Breast epithelium (tissue), 4 donors: ENCODE measurements around the gene CAMTA1. TPM values are rescaled to one million over a fixed set of nuclear protein-coding genes. Genes with fewer than 3 reads are reported as not detected.

Experiments used
- DNase-seq, 2 donors: peaks; one replicate each; pipeline ENCODE4 v3.0.0-alpha.2; 2019; ENCODE audit warnings: low spot score in 2 of 2
- H3K27ac ChIP-seq, 2 donors: fragments of 200-600 bp; sonication (generic) in 1 of 2; one replicate each; pipeline ENCODE4 v1.5.1; 2016 to 2019; ENCODE audit warnings: mild to moderate bottlenecking in 1 of 2
- H3K27me3 ChIP-seq, 2 donors: fragments of 200-600 bp; sonication (generic) in 1 of 2; one replicate each; pipeline versions ENCODE4 v1.5.1 to v1.6.0; 2017 to 2019; ENCODE audit warnings: control low read depth in 1 of 2, mild to moderate bottlenecking in 1 of 2
- H3K36me3 ChIP-seq: fragments of 200-600 bp; one replicate; pipeline ENCODE4 v1.5.1; 2019
- H3K4me1 ChIP-seq, 2 donors: fragments of 200-600 bp; sonication (generic); one replicate each; pipeline ENCODE4 v1.5.1; 2016 to 2019; ENCODE audit warnings: control low read depth in 1 of 2
- H3K4me3 ChIP-seq, 3 donors: fragments of 200-600 bp; sonication (generic); 1 replicate in 2 of 3; 2 replicates in 1 of 3; pipeline ENCODE4 v1.5.1; 2016 to 2019; ENCODE audit warnings: mild to moderate bottlenecking in 3 of 3, moderate library complexity in 2 of 3
- H3K9me3 ChIP-seq, 2 donors: fragments of 200-600 bp; sonication (generic) in 1 of 2; one replicate each; pipeline ENCODE4 v1.5.1; 2016 to 2019; ENCODE audit warnings: control low read depth in 1 of 2
- CTCF ChIP-seq, 3 donors: fragments of 450-650 bp; IDR thresholded peaks; one replicate each; pipeline ENCODE4 v1.5.1; 2016 to 2017; ENCODE audit warnings: antibody characterized with exemption in 3 of 3, mild to moderate bottlenecking in 3 of 3, moderate library complexity in 3 of 3
- POLR2A ChIP-seq: fragments of 450-650 bp; IDR thresholded peaks from one replicate; pipeline ENCODE4 v1.6.1; 2016; ENCODE audit warnings: antibody characterized with exemption, mild to moderate bottlenecking, moderate library complexity
- POLR2AphosphoS5 ChIP-seq, 3 donors: sonication (generic); formaldehyde crosslinking; IDR thresholded peaks; one replicate each; pipeline ENCODE4 v1.6.1; 2017; ENCODE audit warnings: antibody characterized with exemption in 3 of 3
- intact Hi-C: fragments of 100-400 bp; cut with DNase I; formaldehyde crosslinking; loops from one replicate; pipeline ENCODE4 v1.15.1; 2023; ENCODE audit warnings: low total_unique reads
- total RNA-seq, 3 donors: library from RNA; depleted of rRNA; stranded (reverse); fragments of >200 nt; gene quantifications; one replicate each; pipeline ENCODE4 v1.1.0, GENCODE V29; 2016

The CAMTA1 gene
- total RNA-seq, 3 donors from 2014 or later = 53.4 to 84.0 (median 61.9) TPM

- intact Hi-C loops = no loop called here
- H3K9me3 ChIP-seq = no peaks in the 10 kb centered on the region
- DNase-seq = no peak
- no peak overlapping the region for H3K4me3 ChIP-seq
- no peaks in the 10 kb centered on the region for H3K36me3 ChIP-seq
- H3K27me3 ChIP-seq = no peaks in the 10 kb centered on the region
- no peak overlapping the region for H3K27ac ChIP-seq
- H3K4me1 ChIP-seq = no peaks in the 10 kb centered on the region
- TF ChIP-seq POLR2AphosphoS5 (IDR thresholded peaks at IDR 0.05) (no peak), CTCF (IDR thresholded peaks at IDR 0.05) (no peak), POLR2A (no peak)
Measured at GRCh38 chr1:7171168-7171567, 385.9 kb downstream of the CAMTA1 start.

GRCh38 chr1:7171574-7171973 lies 386.3 kb downstream of the CAMTA1 start:
- H3K27me3 ChIP-seq = no peaks in the 10 kb centered on the region
- no peak overlapping the region for H3K27ac ChIP-seq
- TF ChIP-seq POLR2A (no peak), CTCF (IDR thresholded peaks at IDR 0.05) (no peak), POLR2AphosphoS5 (IDR thresholded peaks at IDR 0.05) (no peak)
- no peaks in the 10 kb centered on the region for H3K4me1 ChIP-seq
- H3K9me3 ChIP-seq = no peaks in the 10 kb centered on the region
- H3K4me3 ChIP-seq = no peak overlapping the region
- intact Hi-C loops = no loop called here
- no peak for DNase-seq
- H3K36me3 ChIP-seq = no peaks in the 10 kb centered on the region

- no peak for DNase-seq
- H3K9me3 ChIP-seq = no peaks in the 10 kb centered on the region
- H3K36me3 ChIP-seq = no peaks in the 10 kb centered on the region
- intact Hi-C loops = no loop called here
- H3K4me3 ChIP-seq = no peak overlapping the region
- no peaks in the 10 kb centered on the region for H3K27me3 ChIP-seq
- H3K27ac ChIP-seq = no peak overlapping the region
- TF ChIP-seq POLR2A (no peak), POLR2AphosphoS5 (IDR thresholded peaks at IDR 0.05) (no peak), CTCF (IDR thresholded peaks at IDR 0.05) (no peak)
- no peaks in the 10 kb centered on the region for H3K4me1 ChIP-seq
Measured at GRCh38 chr1:7172804-7173203, 387.6 kb downstream of the CAMTA1 start.

GRCh38 chr1:7174561-7174960 lies 389.3 kb downstream of the CAMTA1 start:
- Histone ChIP-seq H3K4me1 (no peaks in the 10 kb centered on the region), H3K4me3 (no peak overlapping the region), H3K27ac (no peak overlapping the region), H3K36me3 (no peaks in the 10 kb centered on the region), H3K9me3 (no peaks in the 10 kb centered on the region), H3K27me3 (no peaks in the 10 kb centered on the region)
- no peak for DNase-seq
- TF ChIP-seq CTCF (IDR thresholded peaks at IDR 0.05) (no peak), POLR2AphosphoS5 (IDR thresholded peaks at IDR 0.05) (no peak), POLR2A (no peak)
- intact Hi-C loops = no loop called here

- Histone ChIP-seq H3K27ac (no peak overlapping the region), H3K36me3 (no peaks in the 10 kb centered on the region), H3K4me1 (no peaks in the 10 kb centered on the region), H3K27me3 (no peaks in the 10 kb centered on the region), H3K4me3 (no peak overlapping the region), H3K9me3 (peaks cover 0 to under 1% of the 10 kb centered on the region in 2 donors)
- DNase-seq = no peak
- intact Hi-C loops = no loop called here
- TF ChIP-seq POLR2AphosphoS5 (IDR thresholded peaks at IDR 0.05) (no peak), CTCF (IDR thresholded peaks at IDR 0.05) (no peak), POLR2A (no peak)
Measured at GRCh38 chr1:7174980-7175906, 390.0 kb downstream of the CAMTA1 start.
